ENCODE measurements around the gene OR1A2. TPM values are rescaled to one million over a fixed set of nuclear protein-coding genes. Genes with fewer than 3 reads are reported as not detected.
"Not testable (repeated sequence)": the region's sequence is repeated elsewhere in the genome, so short reads cannot be mapped to it uniquely, and the experiment has no call there.

OR1A2 gene
- total RNA-seq, 4 donors from 2014 or later: not detected

DNA sequence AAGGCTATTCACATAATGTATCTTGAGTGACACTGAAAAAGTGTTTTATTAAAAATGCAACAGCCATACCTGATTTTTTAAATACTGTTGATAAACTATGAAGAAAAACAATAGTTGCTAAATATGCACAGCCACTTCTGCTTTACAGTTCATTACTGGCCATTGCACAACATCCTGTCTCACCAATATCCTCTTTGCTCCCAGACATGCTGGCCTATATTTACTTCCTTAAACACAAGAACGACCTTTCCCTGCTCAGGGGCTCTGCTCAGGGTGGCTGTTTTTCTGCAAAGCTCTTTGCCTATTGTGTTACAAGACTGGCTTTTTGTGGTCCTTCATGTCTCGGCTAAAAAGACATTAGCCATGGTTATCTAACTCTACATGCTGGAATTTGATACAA, 41.4 kb downstream of the OR1A2 start:
- H3K4me3 ChIP-seq; H3K36me3 ChIP-seq; DNase-seq; H3K4me1 ChIP-seq; H3K27me3 ChIP-seq; intact Hi-C loops (cut with DNase I; ENCODE audit: low total_unique reads); H3K9me3 ChIP-seq; H3K27ac ChIP-seq: not testable (repeated sequence)

- H3K4me1 ChIP-seq; H3K27me3 ChIP-seq; DNase-seq; H3K36me3 ChIP-seq; intact Hi-C loops (cut with DNase I; ENCODE audit: low total_unique reads); H3K9me3 ChIP-seq; H3K27ac ChIP-seq; H3K4me3 ChIP-seq: not testable (repeated sequence)
These were observed 43.7 kb downstream of the OR1A2 start for GRCh38 chr17:3241044-3241443.

DNA sequence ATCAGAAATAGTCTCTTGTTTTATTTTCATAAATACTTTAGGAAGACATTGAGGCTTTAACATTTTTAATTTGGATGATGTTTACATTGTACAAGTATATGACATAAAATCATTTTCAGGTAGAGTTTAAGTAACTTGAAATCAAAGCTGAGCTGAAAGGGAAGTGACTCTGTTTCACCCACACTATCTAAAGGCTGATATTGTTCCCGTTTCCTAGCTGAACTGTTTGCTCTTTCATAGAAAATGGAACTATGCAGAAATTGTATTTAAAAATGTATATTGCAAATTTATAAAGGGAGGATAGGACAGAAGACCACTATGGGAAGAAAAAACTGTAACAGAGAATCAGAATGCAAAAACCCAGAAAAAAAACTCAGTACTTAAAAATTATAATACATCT, 47.5 kb downstream of the OR1A2 start:
- H3K9me3 ChIP-seq; H3K27ac ChIP-seq; H3K27me3 ChIP-seq; DNase-seq; intact Hi-C loops (cut with DNase I; ENCODE audit: low total_unique reads); H3K4me1 ChIP-seq; H3K36me3 ChIP-seq; H3K4me3 ChIP-seq: not testable (repeated sequence)

Other genes starting within 250 kb of the OR1A2 start
- gene OR1D5, start 133.9 kb upstream of the OR1A2 start, total RNA-seq: not detected
- gene OR1D2, start 93.1 kb upstream of the OR1A2 start, total RNA-seq: not detected
- not detected for gene OR1G1, start 70.0 kb upstream of the OR1A2 start, total RNA-seq
- not detected for gene OR1A1, start 10.1 kb downstream of the OR1A2 start, total RNA-seq
- under 1 TPM in 1 of 4 donors, not detected in 3; 0.35 TPM for gene OR3A1, start 100.8 kb downstream of the OR1A2 start, total RNA-seq
- not detected for gene OR3A2, start 188.8 kb downstream of the OR1A2 start, total RNA-seq
- gene OR1E1, start 200.9 kb downstream of the OR1A2 start, total RNA-seq: not detected
- not detected for gene OR3A3, start 213.9 kb downstream of the OR1A2 start, total RNA-seq
- gene OR1E2, start 236.3 kb downstream of the OR1A2 start, total RNA-seq: 1 to 10 TPM in 1 of 4 donors, not detected in 3; 4.6 TPM

Data from uterus (tissue), 4 donors.